Skeletal muscle satellite cell (primary cell): Measurements from ENCODE around the gene ASTN2.

ENCODE experiments used
- H3K27me3 ChIP-seq: 2 replicates; pipeline ENCODE4 v1.7.0; 2013; ENCODE audit warnings: low read length; ENCODE audit not compliant: control insufficient read depth, insufficient read depth
- H3K36me3 ChIP-seq: 2 replicates; pipeline ENCODE4 v1.7.0; 2013; ENCODE audit warnings: mild to moderate bottlenecking, control low read depth, low read length; ENCODE audit not compliant: insufficient read depth
- H3K4me1 ChIP-seq: 2 replicates; pipeline ENCODE4 v1.7.0; 2013; ENCODE audit warnings: low read length; ENCODE audit not compliant: control insufficient read depth, insufficient read depth
- H3K4me2 ChIP-seq: 2 replicates; pipeline ENCODE4 v1.7.0; 2013; ENCODE audit warnings: mild to moderate bottlenecking, low read length
- H3K4me3 ChIP-seq: 2 replicates; pipeline ENCODE4 v1.7.0; 2013; ENCODE audit warnings: low read length
- H3K9ac ChIP-seq: 2 replicates; pipeline ENCODE4 v1.7.0; 2013; ENCODE audit warnings: mild to moderate bottlenecking, low read depth, low read length, moderate library complexity
- H3K9me3 ChIP-seq: replicated peaks from 2 replicates; pipeline ENCODE4 v1.7.0; 2013; ENCODE audit warnings: mild to moderate bottlenecking, control low read depth, low read length

The ASTN2 gene

GRCh38 chr9:116941266-116941665, 473.6 kb downstream of the ASTN2 start:
- H3K4me3 ChIP-seq = no peak overlapping the region
- H3K4me2 ChIP-seq = no peak overlapping the region
- no peaks in the 10 kb centered on the region for H3K4me1 ChIP-seq
- no peak overlapping the region for H3K9ac ChIP-seq
- no peaks in the 10 kb centered on the region for H3K9me3 ChIP-seq
- H3K36me3 ChIP-seq = no peaks in the 10 kb centered on the region
- no peaks in the 10 kb centered on the region for H3K27me3 ChIP-seq

- Histone ChIP-seq H3K4me3 (no peak overlapping the region), H3K4me2 (no peak overlapping the region), H3K9ac (no peak overlapping the region), H3K4me1 (no peaks in the 10 kb centered on the region), H3K27me3 (no peaks in the 10 kb centered on the region), H3K36me3 (no peaks in the 10 kb centered on the region), H3K9me3 (no peaks in the 10 kb centered on the region)
Observed at GRCh38 chr9:116940614-116941215, 474.1 kb downstream of the ASTN2 start.

- Histone ChIP-seq H3K27me3 (no peaks in the 10 kb centered on the region), H3K4me1 (no peaks in the 10 kb centered on the region), H3K9me3 (no peaks in the 10 kb centered on the region), H3K4me2 (no peak overlapping the region), H3K4me3 (no peak overlapping the region), H3K36me3 (no peaks in the 10 kb centered on the region), H3K9ac (no peak overlapping the region)
Observed at GRCh38 chr9:116939614-116940013, 475.2 kb downstream of the ASTN2 start.

GRCh38 chr9:116939161-116939560, 475.7 kb downstream of the ASTN2 start:
- no peaks in the 10 kb centered on the region for H3K4me1 ChIP-seq
- no peak overlapping the region for H3K4me2 ChIP-seq
- H3K36me3 ChIP-seq = no peaks in the 10 kb centered on the region
- H3K9me3 ChIP-seq = no peaks in the 10 kb centered on the region
- H3K27me3 ChIP-seq = no peaks in the 10 kb centered on the region
- H3K9ac ChIP-seq = no peak overlapping the region
- H3K4me3 ChIP-seq = no peak overlapping the region

- no peak overlapping the region for H3K4me3 ChIP-seq
- H3K27me3 ChIP-seq = no peaks in the 10 kb centered on the region
- H3K4me1 ChIP-seq = no peaks in the 10 kb centered on the region
- H3K9ac ChIP-seq = no peak overlapping the region
- no peaks in the 10 kb centered on the region for H3K36me3 ChIP-seq
- H3K4me2 ChIP-seq = no peak overlapping the region
- H3K9me3 ChIP-seq = no peaks in the 10 kb centered on the region
Observed at GRCh38 chr9:116937361-116937760, 477.5 kb downstream of the ASTN2 start.

GRCh38 chr9:116935149-116935897, 479.5 kb downstream of the ASTN2 start:
- Histone ChIP-seq H3K27me3 (no peaks in the 10 kb centered on the region), H3K4me3 (no peak overlapping the region), H3K9me3 (no peaks in the 10 kb centered on the region), H3K9ac (no peak overlapping the region), H3K4me2 (no peak overlapping the region), H3K4me1 (no peaks in the 10 kb centered on the region), H3K36me3 (no peaks in the 10 kb centered on the region)

GRCh38 chr9:116934131-116934530, 480.7 kb downstream of the ASTN2 start:
- no peak overlapping the region for H3K4me2 ChIP-seq
- H3K4me3 ChIP-seq = no peak overlapping the region
- no peaks in the 10 kb centered on the region for H3K36me3 ChIP-seq
- no peaks in the 10 kb centered on the region for H3K9me3 ChIP-seq
- no peaks in the 10 kb centered on the region for H3K4me1 ChIP-seq
- no peaks in the 10 kb centered on the region for H3K27me3 ChIP-seq
- no peak overlapping the region for H3K9ac ChIP-seq

- H3K4me2 ChIP-seq = no peak overlapping the region
Observed at GRCh38 chr9:116933251-116933650, 481.6 kb downstream of the ASTN2 start.

GRCh38 chr9:116929621-116930020, 485.2 kb downstream of the ASTN2 start:
- no peaks in the 10 kb centered on the region for H3K36me3 ChIP-seq
- H3K4me2 ChIP-seq = no peak overlapping the region
- H3K27me3 ChIP-seq = no peaks in the 10 kb centered on the region
- H3K4me3 ChIP-seq = no peak overlapping the region
- no peak overlapping the region for H3K9ac ChIP-seq
- H3K9me3 ChIP-seq = no peaks in the 10 kb centered on the region
- no peaks in the 10 kb centered on the region for H3K4me1 ChIP-seq

More at GRCh38 chr9:116933251-116933650, 481.6 kb downstream of the ASTN2 start:
- no peaks in the 10 kb centered on the region for H3K36me3 ChIP-seq
- no peaks in the 10 kb centered on the region for H3K9me3 ChIP-seq
- no peaks in the 10 kb centered on the region for H3K27me3 ChIP-seq
- H3K4me1 ChIP-seq = no peaks in the 10 kb centered on the region
- H3K4me3 ChIP-seq = no peak overlapping the region
- H3K9ac ChIP-seq = no peak overlapping the region

- no peaks in the 10 kb centered on the region for H3K27me3 ChIP-seq
- no peak overlapping the region for H3K4me2 ChIP-seq
- no peaks in the 10 kb centered on the region for H3K9me3 ChIP-seq
- no peaks in the 10 kb centered on the region for H3K36me3 ChIP-seq
- no peak overlapping the region for H3K4me3 ChIP-seq
- no peak overlapping the region for H3K9ac ChIP-seq
- H3K4me1 ChIP-seq = no peaks in the 10 kb centered on the region
Observed at GRCh38 chr9:116928884-116929283, 486.0 kb downstream of the ASTN2 start.

GRCh38 chr9:116928289-116928688, 486.6 kb downstream of the ASTN2 start:
- Histone ChIP-seq H3K27me3 (no peaks in the 10 kb centered on the region), H3K9me3 (no peaks in the 10 kb centered on the region), H3K4me3 (no peak overlapping the region), H3K9ac (no peak overlapping the region), H3K4me1 (no peaks in the 10 kb centered on the region), H3K36me3 (no peaks in the 10 kb centered on the region), H3K4me2 (no peak overlapping the region)

- H3K4me2 ChIP-seq = no peak overlapping the region
- H3K36me3 ChIP-seq = no peaks in the 10 kb centered on the region
- H3K4me1 ChIP-seq = no peaks in the 10 kb centered on the region
- no peaks in the 10 kb centered on the region for H3K9me3 ChIP-seq
- H3K9ac ChIP-seq = no peak overlapping the region
- H3K4me3 ChIP-seq = no peak overlapping the region
- H3K27me3 ChIP-seq = no peaks in the 10 kb centered on the region
Observed at GRCh38 chr9:116927726-116928125, 487.1 kb downstream of the ASTN2 start.
